ENCODE measurements around the gene SCAF4. TPM values are rescaled to one million over a fixed set of nuclear protein-coding genes. Genes with fewer than 3 reads are reported as not detected.

SCAF4 gene
- total and polyA plus RNA-seq, 2 of the 8 experiments (the other 6 are each of a cell fraction or from before 2014, with no cell fraction given) = 28.9 to 55.1 TPM

DNA sequence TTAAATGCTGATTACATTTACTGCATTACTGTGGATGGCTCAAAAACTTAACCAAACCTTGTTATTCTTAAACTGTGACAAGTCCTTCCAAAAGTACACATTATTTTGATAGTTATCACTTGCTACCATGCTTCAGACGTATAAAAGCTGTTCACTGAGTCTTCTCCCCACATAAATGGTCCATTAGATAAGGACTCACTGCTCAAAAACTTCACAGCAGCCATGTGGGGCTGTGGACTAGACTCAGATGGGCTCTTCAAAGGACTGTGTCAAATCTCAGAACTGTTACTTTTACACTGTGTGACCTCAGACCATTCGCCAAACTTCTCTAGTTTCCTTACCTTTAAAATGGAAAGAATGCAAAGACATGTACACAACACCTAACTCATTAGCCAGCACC is 11.6 kb downstream of the SCAF4 start:
- TF ChIP-seq POLR2A (IDR thresholded peaks at IDR 0.05; ENCODE audit: control extremely low read depth in 1 of 2, low read depth in 2 of 2, low read length in 2 of 2) = no peak
- TF ChIP-seq CREB1 (IDR thresholded peaks at IDR 0.05) = no peak
- TF ChIP-seq HDAC6 (IDR thresholded peaks at IDR 0.05; ENCODE audit: low read depth, low read length) = no peak
- no peak for TF ChIP-seq JUND (IDR thresholded peaks at IDR 0.05; ENCODE audit: low read length)
- TF ChIP-seq KDM4A (IDR thresholded peaks at IDR 0.05; ENCODE audit: low read depth, low read length, severe bottlenecking) = no peak
- no peak for TF ChIP-seq TBP (IDR thresholded peaks at IDR 0.05; ENCODE audit: low read depth, low read length)
- no peak for TF ChIP-seq ZNF274 (IDR thresholded peaks at IDR 0.05; ENCODE audit: borderline replicate concordance, extremely low read depth, low read length)
- TF ChIP-seq POU5F1 (IDR thresholded peaks at IDR 0.05; ENCODE audit: low read depth, low read length) = no peak
- TF ChIP-seq GABPA (IDR thresholded peaks at IDR 0.05; ENCODE audit: borderline replicate concordance, insufficient read depth, low read length) = no peak
- TF ChIP-seq MAFK (IDR thresholded peaks at IDR 0.05; ENCODE audit: low read depth, low read length) = no peak
- no peak for TF ChIP-seq TEAD4 (IDR thresholded peaks at IDR 0.05; ENCODE audit: low read depth, low read length)
- TF ChIP-seq RAD21 (IDR thresholded peaks at IDR 0.05 in 1 of 2, conservative IDR thresholded peaks at IDR 0.05 in 1 of 2; ENCODE audit: low read depth in 2 of 2, low read length in 2 of 2) = no peak
- TF ChIP-seq BACH1 (IDR thresholded peaks at IDR 0.05; ENCODE audit: low read length) = no peak
- Histone ChIP-seq H3K18ac (ENCODE audit: extremely low read depth, low read length) (no peak overlapping the region), H4K8ac (ENCODE audit: extremely low read depth, insufficient read depth, low read length) (no peak overlapping the region), H3K56ac (replicated peaks; ENCODE audit: insufficient read length, low read depth, low read length) (no peak overlapping the region), H3K14ac (ENCODE audit: insufficient read length) (no peak overlapping the region), H2BK20ac (ENCODE audit: low read length) (no peak overlapping the region), H3K4ac (replicated peaks; ENCODE audit: insufficient read length, low read depth, low read length) (no peak overlapping the region), H3K27ac (ENCODE audit: low read depth, low read length) (no peak overlapping the region), H3K79me2 (ENCODE audit: control insufficient read depth in 1 of 2, insufficient read depth in 2 of 2, low read length in 2 of 2) (peaks cover 32 to 99% of the 10 kb centered on the region in 2 experiments), H4K20me1 (replicated peaks in 1 of 2; ENCODE audit: control insufficient read depth in 1 of 2, insufficient read depth in 2 of 2, low read length in 2 of 2) (peaks cover 17 to 40% of the 10 kb centered on the region in 2 experiments), H3K4me3 (ENCODE audit: extremely low read depth in 1 of 4, insufficient read depth in 2 of 4, low read depth in 3 of 4, low read length in 4 of 4) (no peak overlapping the region), H2AK5ac (ENCODE audit: low read depth, low read length) (no peak overlapping the region), H2BK5ac (ENCODE audit: low read depth, low read length) (no peak overlapping the region), H2BK120ac (replicated peaks; ENCODE audit: low read depth, low read length) (no peak overlapping the region), H4K91ac (replicated peaks; ENCODE audit: insufficient read length, low read length) (no peak overlapping the region), H3K9me3 (ENCODE audit: insufficient read depth in 2 of 2, low read depth in 1 of 2, low read length in 1 of 2) (no peaks in the 10 kb centered on the region), H3K9ac (replicated peaks in 1 of 4; ENCODE audit: extremely low read depth in 1 of 4, low read depth in 3 of 4, low read length in 3 of 4) (no peak overlapping the region), H3K4me1 (replicated peaks in 1 of 4; ENCODE audit: control insufficient read depth in 3 of 4, insufficient read depth in 4 of 4, low read length in 3 of 4) (peaks cover 0 to 9% (median 2%) of the 10 kb centered on the region in 4 experiments; a peak in 3 of 7 replicates), H2BK15ac (ENCODE audit: low read length) (no peak overlapping the region), H3K23ac (ENCODE audit: insufficient read length) (no peak overlapping the region), H3K79me1 (ENCODE audit: low read depth, low read length) (no peaks in the 10 kb centered on the region; the same call in 1 of the 2 replicates), H3K23me2 (ENCODE audit: low read depth, low read length) (no peaks in the 10 kb centered on the region), H2BK12ac (ENCODE audit: low read depth, low read length) (no peak overlapping the region), H2AFZ (ENCODE audit: low read length) (no peak overlapping the region), H3K4me2 (ENCODE audit: insufficient read depth in 1 of 2, low read depth in 2 of 2, low read length in 2 of 2) (no peak overlapping the region), H3K27me3 (replicated peaks in 1 of 4; ENCODE audit: control insufficient read depth in 3 of 4, extremely low read depth in 1 of 4, insufficient read depth in 3 of 4, low read length in 3 of 4) (no peaks in the 10 kb centered on the region), H4K5ac (ENCODE audit: insufficient read length, low read depth, low read length) (peak overlapping the region; percentile 26), H3K36me3 (ENCODE audit: control insufficient read depth in 2 of 4, insufficient read depth in 4 of 4, low read length in 3 of 4) (no peaks in the 10 kb centered on the region)
- WGBS, 2 experiments (ENCODE audit: extremely low coverage in 1 of 2, insufficient coverage in 1 of 2, insufficient read length in 1 of 2, insufficient replicate concordance in 2 of 2, low coverage in 1 of 2, low lambda C conversion rate in 2 of 2, missing lambda C conversion rate in 1 of 2) = 83% methylated on average over 2 of the region's 2 CpGs; no CpG with 5 or more reads in 1 of the 2 experiments
- FAIRE-seq (no peak), DNase-seq (ENCODE audit: low read depth in 1 of 2, low spot score in 2 of 2) (no peak)
- CTCF ChIA-PET (ENCODE audit: partially characterized antibody) = no interaction called here
- POLR2A ChIA-PET (ENCODE audit: partially characterized antibody) = interaction anchor here (1.0 kb wide), 1 partner anchor 10 kb away, joined by 3 read pairs; no protein-coding TSS in a partner anchor
